ENCODE measurements around the gene THUMPD2.

THUMPD2 gene

GRCh38 chr2:39778233-39778632 lies 825 bp downstream of the THUMPD2 start:
- Histone ChIP-seq H3K4me3 (ENCODE audit: low read length) (peak overlapping the region; percentile 73), H3K4me1 (ENCODE audit: low read length) (peaks cover 16% of the 10 kb centered on the region), H3F3A (ENCODE audit: insufficient read depth, low read length) (0 out of 2 replicates have a peak, but pooled peaks cover 4% of the 10 kb centered on the region), H3K79me2 (ENCODE audit: low read length) (peaks cover 53% of the 10 kb centered on the region), H3K4me2 (ENCODE audit: low read depth, low read length) (peak overlapping the region; percentile 66), H3K9me3 (replicated peaks; ENCODE audit: insufficient read depth, low read length) (no peaks in the 10 kb centered on the region), H3K36me3 (replicated peaks; ENCODE audit: insufficient read depth, low read length) (no peaks in the 10 kb centered on the region), H2AFZ (ENCODE audit: low read length) (peak overlapping the region; percentile 78), H4K20me1 (ENCODE audit: insufficient read depth, low read length) (no peaks in the 10 kb centered on the region), H3K27ac (ENCODE audit: low read length) (no peak overlapping the region), H3K27me3 (replicated peaks; ENCODE audit: insufficient read depth, low read length) (no peaks in the 10 kb centered on the region), H3K9ac (ENCODE audit: low read length) (peak overlapping the region; percentile 87), H3K9me2 (replicated peaks; ENCODE audit: insufficient read depth, low read length) (no peaks in the 10 kb centered on the region)
- no peak for TF ChIP-seq EZH2phosphoT487 (IDR thresholded peaks at IDR 0.05; ENCODE audit: low read length)
- TF ChIP-seq CTCF (IDR thresholded peaks at IDR 0.05; ENCODE audit: low read length), result no peak
- TF ChIP-seq EZH2 (optimal IDR thresholded peaks at IDR 0.05; ENCODE audit: low read depth, low read length), result no peak
- no peak for DNase-seq

GRCh38 chr2:39772812-39773152 lies 6.3 kb downstream of the THUMPD2 start:
- Histone ChIP-seq H3K27ac (ENCODE audit: low read length) (no peak overlapping the region), H3K9me3 (replicated peaks; ENCODE audit: insufficient read depth, low read length) (no peaks in the 10 kb centered on the region), H3K9me2 (replicated peaks; ENCODE audit: insufficient read depth, low read length) (no peaks in the 10 kb centered on the region), H3K79me2 (ENCODE audit: low read length) (peaks cover 62% of the 10 kb centered on the region), H3K4me3 (ENCODE audit: low read length) (no peak overlapping the region), H3K4me1 (ENCODE audit: low read length) (peaks cover 3% of the 10 kb centered on the region; the same call in 1 of the 2 replicates), H2AFZ (ENCODE audit: low read length) (no peak overlapping the region), H3K4me2 (ENCODE audit: low read depth, low read length) (no peak overlapping the region), H3F3A (ENCODE audit: insufficient read depth, low read length) (no peaks in the 10 kb centered on the region), H3K36me3 (replicated peaks; ENCODE audit: insufficient read depth, low read length) (peaks cover 3% of the 10 kb centered on the region; the same call in 1 of the 2 replicates), H3K9ac (ENCODE audit: low read length) (no peak overlapping the region), H4K20me1 (ENCODE audit: insufficient read depth, low read length) (no peaks in the 10 kb centered on the region), H3K27me3 (replicated peaks; ENCODE audit: insufficient read depth, low read length) (no peaks in the 10 kb centered on the region)
- DNase-seq, result no peak
- no peak for TF ChIP-seq CTCF (IDR thresholded peaks at IDR 0.05; ENCODE audit: low read length)
- no peak for TF ChIP-seq EZH2phosphoT487 (IDR thresholded peaks at IDR 0.05; ENCODE audit: low read length)
- TF ChIP-seq EZH2 (optimal IDR thresholded peaks at IDR 0.05; ENCODE audit: low read depth, low read length), result no peak

DNA sequence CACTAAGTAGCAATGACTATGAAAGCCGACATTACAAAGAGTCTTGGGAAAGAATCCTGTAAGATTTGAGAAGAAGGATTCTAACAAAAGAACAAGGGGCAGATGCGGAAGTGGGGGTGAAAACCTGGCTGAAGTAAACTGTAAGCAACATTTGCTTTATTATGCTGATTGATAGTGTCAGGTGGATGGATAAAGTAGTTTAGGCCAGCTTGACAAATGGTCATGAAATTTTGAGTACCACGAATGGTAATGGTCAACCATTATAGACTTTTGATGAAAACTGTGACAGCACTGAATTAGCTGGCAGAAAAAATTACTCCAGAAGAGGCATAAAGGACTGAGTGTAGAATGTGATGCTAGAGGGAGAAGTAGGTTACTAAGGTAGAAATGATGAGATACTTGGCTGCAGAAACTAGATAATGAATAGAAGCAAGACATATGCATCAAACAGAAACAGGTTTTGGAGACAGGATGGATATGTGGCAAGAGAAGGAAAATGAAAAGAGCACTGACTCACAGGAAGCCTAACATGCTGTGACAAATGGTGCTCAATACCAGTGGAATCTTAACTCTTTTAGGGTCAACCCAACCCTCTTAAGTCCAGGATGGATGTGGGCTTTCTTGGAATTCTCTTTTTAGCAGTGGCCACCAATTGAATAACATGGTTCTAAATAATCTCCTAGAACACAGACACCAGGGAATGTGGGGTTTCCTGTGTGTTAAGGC lies 6.8 kb downstream of the THUMPD2 start:
- H3K4me3 ChIP-seq (ENCODE audit: low read length), result no peak overlapping the region
- H3F3A ChIP-seq (ENCODE audit: insufficient read depth, low read length), result no peaks in the 10 kb centered on the region
- peaks cover 57% of the 10 kb centered on the region for H3K79me2 ChIP-seq (ENCODE audit: low read length)
- no peaks in the 10 kb centered on the region for H3K4me1 ChIP-seq (ENCODE audit: low read length)
- H3K9me2 ChIP-seq (replicated peaks; ENCODE audit: insufficient read depth, low read length), result no peaks in the 10 kb centered on the region
- no peaks in the 10 kb centered on the region for H3K9me3 ChIP-seq (replicated peaks; ENCODE audit: insufficient read depth, low read length)
- TF ChIP-seq CTCF (IDR thresholded peaks at IDR 0.05; ENCODE audit: low read length) (no peak), EZH2 (optimal IDR thresholded peaks at IDR 0.05; ENCODE audit: low read depth, low read length) (no peak)
- H3K4me2 ChIP-seq (ENCODE audit: low read depth, low read length), result no peak overlapping the region
- H3K9ac ChIP-seq (ENCODE audit: low read length), result no peak overlapping the region
- H3K27me3 ChIP-seq (replicated peaks; ENCODE audit: insufficient read depth, low read length), result no peaks in the 10 kb centered on the region
- no peak for DNase-seq
- no peak overlapping the region for H3K27ac ChIP-seq (ENCODE audit: low read length)
- no peaks in the 10 kb centered on the region for H4K20me1 ChIP-seq (ENCODE audit: insufficient read depth, low read length)
- H2AFZ ChIP-seq (ENCODE audit: low read length), result no peak overlapping the region
- peaks cover 3% of the 10 kb centered on the region; the same call in 1 of the 2 replicates for H3K36me3 ChIP-seq (replicated peaks; ENCODE audit: insufficient read depth, low read length)
